ENCODE results near the gene OGN.

DNA sequence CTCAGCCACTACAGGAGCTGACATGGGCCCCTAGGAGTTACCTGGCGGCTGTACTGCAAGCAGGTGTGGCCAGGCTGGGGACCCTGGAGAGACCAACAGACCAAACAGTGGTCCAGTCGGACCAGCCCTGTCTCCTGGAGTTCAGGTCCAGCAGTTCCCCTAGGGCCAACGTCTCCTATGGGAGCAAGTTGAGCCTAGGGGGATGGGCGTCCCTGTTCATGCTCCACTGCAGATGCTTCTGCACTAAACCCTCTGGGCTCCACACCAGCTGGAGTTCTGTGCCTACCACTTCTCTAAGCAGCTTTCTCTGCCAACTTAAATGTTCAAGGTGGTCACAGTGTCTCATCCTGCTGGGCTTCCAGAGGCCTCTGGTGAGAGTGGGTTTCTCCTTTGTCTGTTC, 40.5 kb upstream of the OGN start:
- TF ChIP-seq, protein P1, sequence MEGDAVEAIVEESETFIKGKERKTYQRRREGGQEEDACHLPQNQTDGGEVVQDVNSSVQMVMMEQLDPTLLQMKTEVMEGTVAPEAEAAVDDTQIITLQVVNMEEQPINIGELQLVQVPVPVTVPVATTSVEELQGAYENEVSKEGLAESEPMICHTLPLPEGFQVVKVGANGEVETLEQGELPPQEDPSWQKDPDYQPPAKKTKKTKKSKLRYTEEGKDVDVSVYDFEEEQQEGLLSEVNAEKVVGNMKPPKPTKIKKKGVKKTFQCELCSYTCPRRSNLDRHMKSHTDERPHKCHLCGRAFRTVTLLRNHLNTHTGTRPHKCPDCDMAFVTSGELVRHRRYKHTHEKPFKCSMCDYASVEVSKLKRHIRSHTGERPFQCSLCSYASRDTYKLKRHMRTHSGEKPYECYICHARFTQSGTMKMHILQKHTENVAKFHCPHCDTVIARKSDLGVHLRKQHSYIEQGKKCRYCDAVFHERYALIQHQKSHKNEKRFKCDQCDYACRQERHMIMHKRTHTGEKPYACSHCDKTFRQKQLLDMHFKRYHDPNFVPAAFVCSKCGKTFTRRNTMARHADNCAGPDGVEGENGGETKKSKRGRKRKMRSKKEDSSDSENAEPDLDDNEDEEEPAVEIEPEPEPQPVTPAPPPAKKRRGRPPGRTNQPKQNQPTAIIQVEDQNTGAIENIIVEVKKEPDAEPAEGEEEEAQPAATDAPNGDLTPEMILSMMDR (IDR thresholded peaks at IDR 0.05): no peak
- no peak for TF ChIP-seq EZH2 (IDR thresholded peaks at IDR 0.05; ENCODE audit: borderline replicate concordance, insufficient read depth, low read depth, low read length, poor library complexity, severe bottlenecking)
